Endothelial cell (in vitro differentiated cells): ENCODE data around the gene SEMA3A. TPM values are rescaled to one million over a fixed set of nuclear protein-coding genes. Genes with fewer than 3 reads are reported as not detected.
A peak's percentile ranks its signal among the peaks of the same experiment; 100 is the strongest.

Experiments used
- DNase-seq: peaks from one replicate; pipeline ENCODE4 v3.0.0; 2021; ENCODE audit warnings: low spot score
- H3K27ac Mint-ChIP-seq: one replicate; pipeline ENCODE4 v1.8.0; 2021; ENCODE audit warnings: mixed read lengths, inconsistent platforms; ENCODE audit not compliant: unreplicated experiment
- H3K27me3 Mint-ChIP-seq: one replicate; pipeline ENCODE4 v1.8.0; 2021; ENCODE audit warnings: mild to moderate bottlenecking, moderate library complexity, mixed read lengths, inconsistent platforms; ENCODE audit not compliant: unreplicated experiment
- H3K36me3 Mint-ChIP-seq: one replicate; pipeline ENCODE4 v1.8.0; 2021; ENCODE audit warnings: mild to moderate bottlenecking, low read depth, mixed read lengths, inconsistent platforms; ENCODE audit not compliant: unreplicated experiment
- H3K4me1 Mint-ChIP-seq: one replicate; pipeline ENCODE4 v1.8.0; 2021; ENCODE audit warnings: mild to moderate bottlenecking, mixed read lengths, inconsistent platforms; ENCODE audit not compliant: unreplicated experiment
- H3K4me3 Mint-ChIP-seq: one replicate; pipeline ENCODE4 v1.8.0; 2021; ENCODE audit warnings: mild to moderate bottlenecking, mixed read lengths, inconsistent platforms; ENCODE audit not compliant: unreplicated experiment
- H3K9me3 Mint-ChIP-seq: one replicate; pipeline ENCODE4 v1.8.0; 2021; ENCODE audit warnings: mixed read lengths, inconsistent platforms; ENCODE audit not compliant: unreplicated experiment
- CTCF ChIP-seq: fragments of 200-600 bp; sonication (generic); IDR thresholded peaks from one replicate; pipeline ENCODE4 v1.5.0; 2021; ENCODE audit warnings: antibody characterized with exemption; ENCODE audit not compliant: unreplicated experiment
- total RNA-seq: library from RNA; stranded (reverse); fragmentation: NEBNext Ultra II Directional; extraction: Animal tissue kit (Norgen Biotek cat#: 25700); gene quantifications from one replicate; pipeline ENCODE4 v1.2.1, GENCODE V29; 2021; ENCODE audit not compliant: unreplicated experiment

The SEMA3A gene
- total RNA-seq, 1 donor from 2014 or later, result 8.5 TPM

GRCh38 chr7:84209006-84209405, 14.4 kb upstream of the SEMA3A start:
- DNase-seq, result no peak
- no peak for TF ChIP-seq CTCF
- Mint-ChIP-seq H3K4me1 (peaks cover 10% of the 10 kb centered on the region), H3K27me3 (peaks cover 3% of the 10 kb centered on the region), H3K36me3 (no peaks in the 10 kb centered on the region), H3K9me3 (peaks cover 3% of the 10 kb centered on the region), H3K27ac (no peak overlapping the region), H3K4me3 (no peak overlapping the region)

GRCh38 chr7:84207615-84208014, 13.0 kb upstream of the SEMA3A start:
- no peaks in the 10 kb centered on the region for H3K36me3 Mint-ChIP-seq
- H3K27me3 Mint-ChIP-seq, result peaks cover 3% of the 10 kb centered on the region
- no peak for TF ChIP-seq CTCF
- peaks cover 3% of the 10 kb centered on the region for H3K9me3 Mint-ChIP-seq
- no peak for DNase-seq
- peak overlapping the region; percentile 74 for H3K27ac Mint-ChIP-seq
- peaks cover 10% of the 10 kb centered on the region for H3K4me1 Mint-ChIP-seq
- H3K4me3 Mint-ChIP-seq, result no peak overlapping the region

GRCh38 chr7:84207025-84207424, 12.4 kb upstream of the SEMA3A start:
- Mint-ChIP-seq H3K4me1 (peaks cover 10% of the 10 kb centered on the region), H3K36me3 (no peaks in the 10 kb centered on the region), H3K27ac (peak overlapping the region; percentile 74), H3K9me3 (peaks cover 3% of the 10 kb centered on the region), H3K27me3 (peaks cover 3% of the 10 kb centered on the region), H3K4me3 (peak overlapping the region; percentile 15)
- TF ChIP-seq CTCF, result no peak
- no peak for DNase-seq

GRCh38 chr7:84204655-84205054, 10.1 kb upstream of the SEMA3A start:
- H3K9me3 Mint-ChIP-seq, result no peaks in the 10 kb centered on the region
- no peaks in the 10 kb centered on the region for H3K27me3 Mint-ChIP-seq
- DNase-seq, result no peak
- no peak overlapping the region for H3K4me3 Mint-ChIP-seq
- no peak overlapping the region for H3K27ac Mint-ChIP-seq
- TF ChIP-seq CTCF, result no peak
- no peaks in the 10 kb centered on the region for H3K36me3 Mint-ChIP-seq
- peaks cover 19% of the 10 kb centered on the region for H3K4me1 Mint-ChIP-seq

- H3K27ac Mint-ChIP-seq, result no peak overlapping the region
- TF ChIP-seq CTCF, result no peak
- DNase-seq, result no peak
- peaks cover 1% of the 10 kb centered on the region for H3K27me3 Mint-ChIP-seq
- H3K9me3 Mint-ChIP-seq, result no peaks in the 10 kb centered on the region
- no peak overlapping the region for H3K4me3 Mint-ChIP-seq
- peaks cover 22% of the 10 kb centered on the region for H3K4me1 Mint-ChIP-seq
- no peaks in the 10 kb centered on the region for H3K36me3 Mint-ChIP-seq
These were observed 8.3 kb upstream of the SEMA3A start for GRCh38 chr7:84202855-84203254.
